Occipital lobe (tissue), 2 donors: Measurements from ENCODE around the gene TKT. TPM values are rescaled to one million over a fixed set of nuclear protein-coding genes. Genes with fewer than 3 reads are reported as not detected.

Source experiments
- DNase-seq: peaks from one replicate; lab custom pipeline; 2025; lab: John Stamatoyannopoulos, UW
- total RNA-seq: library from RNA; depleted of rRNA; stranded (reverse); fragments of >200 nt; gene quantifications from one replicate; pipeline ENCODE4 v1.2.3, GENCODE V29; 2014

The TKT gene
- total RNA-seq, 1 donor from 2014 or later, result 157 TPM

DNA sequence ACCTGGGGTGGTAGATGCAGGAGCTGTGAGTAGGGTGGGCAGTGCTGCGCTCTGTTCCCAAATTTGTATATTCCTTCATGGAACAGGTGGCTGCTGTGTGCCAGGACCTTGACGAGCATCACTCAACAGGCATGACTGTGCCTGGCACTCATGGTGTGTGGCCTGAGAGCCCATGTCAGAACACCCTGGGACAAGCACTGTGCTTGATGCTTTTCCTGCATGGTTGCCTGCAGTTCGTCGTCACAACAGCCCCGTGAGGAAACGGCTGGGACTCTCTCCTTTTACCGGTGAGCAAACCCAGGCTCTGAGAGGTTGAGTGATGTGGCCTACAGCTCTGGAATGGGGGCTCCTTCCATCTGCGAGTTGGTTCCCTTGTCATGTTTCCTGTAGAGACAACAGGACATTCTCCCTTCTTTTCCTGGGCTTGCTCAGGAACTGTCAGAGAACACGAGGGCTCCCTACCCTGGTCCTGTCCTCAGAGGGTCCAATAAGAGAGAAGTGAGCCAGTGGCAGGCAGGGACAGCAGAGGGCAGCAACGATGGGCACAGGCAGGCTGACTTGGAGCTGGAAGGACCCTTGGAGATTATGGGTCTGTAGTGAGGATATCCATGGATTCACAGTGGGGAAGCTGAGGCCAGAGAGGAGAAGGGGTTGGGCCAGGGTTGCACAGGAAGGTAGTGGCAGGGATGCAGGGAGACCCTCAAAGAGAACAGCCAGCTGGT, 57.4 kb downstream of the TKT start:
- no peak for DNase-seq

DNA sequence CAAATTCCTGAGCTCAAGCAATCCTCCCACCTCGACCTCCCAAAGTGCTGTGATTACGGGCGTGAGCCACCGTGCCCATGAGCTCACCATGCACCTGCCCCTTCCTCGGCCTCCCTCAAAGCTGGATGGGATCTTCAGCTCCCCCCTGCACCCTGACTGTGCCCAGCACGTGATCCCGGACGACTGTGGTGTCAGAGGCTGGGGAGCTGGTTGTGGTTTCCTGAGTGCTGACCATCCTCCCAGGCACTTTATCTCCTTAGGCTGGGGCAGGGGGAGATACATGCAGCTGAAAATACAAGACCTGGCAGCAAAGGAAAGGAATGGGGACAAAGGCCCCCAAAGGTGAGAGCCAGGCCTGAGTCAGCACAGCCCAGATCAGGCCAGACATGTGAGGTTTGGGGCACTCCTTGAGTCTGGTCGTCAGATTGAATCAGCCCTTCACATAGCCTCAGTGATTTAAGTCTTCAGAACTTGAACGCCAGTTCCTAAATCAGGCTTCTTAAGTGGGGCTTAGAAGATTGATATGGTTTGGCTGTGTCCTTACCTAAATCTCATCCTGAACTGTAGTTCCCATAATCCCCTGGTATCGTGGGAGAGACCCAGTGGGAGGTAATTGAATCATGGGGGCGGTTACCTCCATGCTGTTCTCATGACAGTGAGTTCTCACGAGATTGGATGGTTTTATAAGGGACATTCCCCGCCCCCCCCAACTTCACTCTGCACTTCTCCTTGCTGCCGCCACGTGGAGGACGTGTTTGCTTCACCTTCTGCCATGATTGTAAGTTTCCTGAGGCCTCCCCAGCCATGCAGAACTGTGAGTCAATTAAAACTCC, 59.0 kb downstream of the TKT start:
- DNase-seq, result no peak

DNA sequence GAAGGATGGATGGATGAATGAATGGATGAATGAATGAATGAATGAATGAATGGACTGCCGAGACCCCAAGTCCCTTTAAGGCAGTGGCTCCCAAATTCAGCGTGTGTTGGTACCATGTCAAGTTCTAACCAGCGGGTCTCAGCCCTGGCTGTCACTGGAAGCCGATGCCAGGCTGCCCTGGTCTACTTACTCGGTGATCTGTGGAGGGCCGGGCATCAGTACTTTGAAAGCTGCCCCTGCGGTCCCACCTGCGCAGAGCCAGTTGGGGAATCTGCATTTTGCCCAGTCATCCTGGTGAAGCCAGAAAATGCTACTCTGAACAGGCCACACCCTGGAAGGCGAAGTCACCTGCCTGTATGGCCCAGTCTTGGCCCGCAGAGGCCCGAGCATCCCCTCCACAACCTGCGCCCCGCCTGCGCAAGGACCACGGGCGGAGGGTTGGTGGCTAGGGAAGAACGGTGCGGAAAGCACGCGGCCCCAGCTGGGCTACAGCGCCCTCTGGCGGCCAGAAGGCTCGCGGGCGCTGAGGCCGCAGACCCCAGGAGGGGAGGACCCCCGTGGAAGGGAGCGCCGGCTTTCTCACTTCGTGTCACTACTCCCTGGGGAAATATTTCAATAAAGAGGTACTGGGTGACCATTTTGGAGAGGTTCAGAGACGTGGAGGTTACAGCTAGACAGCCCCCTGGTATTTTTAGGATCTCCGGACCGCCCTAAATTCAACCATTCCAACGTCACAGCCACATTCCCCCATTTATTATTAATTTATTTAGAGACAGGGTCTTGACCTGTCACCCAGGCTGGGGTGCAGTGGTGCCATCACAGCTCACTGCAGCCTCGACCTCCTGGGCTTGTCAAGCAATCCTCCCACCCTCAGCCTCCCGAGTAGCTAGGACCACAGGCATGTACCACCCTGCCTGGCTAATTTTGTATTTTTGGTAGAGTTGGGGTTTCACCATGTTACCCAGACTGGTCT, 59.9 kb downstream of the TKT start:
- DNase-seq, result no peak

DNA sequence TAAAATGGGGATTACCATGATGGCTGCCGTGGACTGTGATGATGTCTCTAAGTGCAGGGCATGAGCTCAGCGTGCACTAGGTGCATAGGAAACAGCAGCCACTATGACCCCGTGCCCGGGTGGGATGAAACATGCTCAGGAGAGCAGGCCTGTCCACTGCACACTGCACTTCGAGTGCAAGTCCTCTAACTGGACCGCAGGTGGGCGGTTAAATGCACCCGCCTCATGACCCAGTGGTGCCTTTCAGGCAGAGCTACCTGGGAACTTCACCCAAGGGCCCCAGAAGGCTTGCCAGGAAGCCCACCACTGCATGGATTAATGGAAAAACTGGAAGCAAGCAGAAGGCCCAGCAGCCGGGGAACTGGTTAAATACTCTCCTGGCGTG, 60.8 kb downstream of the TKT start:
- no peak for DNase-seq

DNA sequence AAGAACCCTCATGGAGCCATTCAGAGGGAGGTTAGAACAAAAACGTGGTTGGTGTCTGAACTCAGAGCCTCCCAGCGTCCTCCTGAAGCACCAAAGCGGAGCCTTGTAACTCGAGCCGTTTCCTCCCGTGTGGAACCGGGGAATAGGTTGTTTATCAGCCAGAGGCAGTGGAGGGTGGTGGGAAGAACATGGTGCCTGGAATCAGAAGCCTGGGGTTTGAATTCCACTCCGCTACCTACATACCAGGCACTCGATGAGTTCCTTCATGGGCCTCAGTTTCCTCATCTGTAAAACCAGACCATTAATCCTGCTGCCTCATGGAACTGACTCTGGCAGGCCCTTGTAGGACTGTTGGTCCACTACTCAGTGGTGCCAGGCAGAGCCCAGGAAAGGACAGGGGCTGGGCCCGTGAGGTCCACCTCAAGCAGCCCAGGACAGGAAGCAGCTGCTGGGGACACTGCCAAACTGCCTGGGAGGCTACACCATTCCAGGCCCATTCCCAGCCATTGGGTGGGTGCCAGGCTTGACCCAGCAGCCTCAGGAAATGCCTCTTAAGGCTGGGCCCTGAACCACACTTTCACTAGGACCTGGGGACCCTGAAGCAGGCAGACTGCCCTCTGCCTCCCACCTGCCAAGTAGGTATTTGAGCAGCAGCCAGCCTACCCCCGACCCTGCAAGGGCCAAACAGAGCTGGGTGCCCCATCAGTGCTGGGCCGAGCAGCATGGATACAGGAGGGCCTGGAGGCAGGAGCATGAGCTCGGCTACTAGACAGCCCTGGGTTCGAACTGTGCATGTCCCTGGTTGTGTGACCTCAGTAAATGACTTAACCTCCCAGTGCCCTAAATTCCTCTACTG, 61.4 kb downstream of the TKT start:
- no peak for DNase-seq

DNA sequence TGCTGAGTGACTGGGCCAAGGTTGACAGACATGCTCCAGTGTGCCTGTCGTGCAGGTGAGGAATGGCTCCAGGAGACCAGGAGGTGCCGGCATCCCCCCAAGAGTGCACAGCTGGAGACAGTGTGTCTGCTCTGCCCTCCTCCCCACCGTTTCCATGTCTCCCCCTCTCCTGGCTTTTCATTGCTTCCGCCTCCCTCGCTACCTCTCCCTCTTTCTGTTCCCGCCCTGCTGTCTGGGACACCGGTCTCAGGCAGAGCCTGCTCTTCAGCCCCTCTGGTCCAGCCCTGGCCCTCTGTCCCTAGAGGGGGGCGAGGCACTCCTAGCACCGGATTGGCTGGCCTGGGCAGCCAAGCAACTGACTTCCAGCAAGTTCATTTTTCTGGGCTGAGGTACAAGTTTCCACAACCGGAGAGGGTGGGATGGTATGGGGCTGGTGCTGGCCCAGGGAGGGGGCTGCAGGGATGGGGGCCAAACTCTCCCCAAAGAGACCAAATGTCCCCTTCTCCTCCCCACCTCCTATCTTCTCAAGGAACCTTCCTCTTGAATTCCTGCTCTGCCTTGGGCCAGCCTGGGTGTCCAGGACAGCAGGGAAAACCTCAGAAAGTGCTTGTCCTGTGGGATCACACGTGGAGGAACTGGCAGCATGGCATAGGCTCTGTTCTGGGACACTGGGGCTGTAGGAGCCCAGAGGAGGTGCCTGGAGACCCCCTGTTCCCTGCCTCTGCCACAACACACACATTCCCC, 62.2 kb downstream of the TKT start:
- no peak for DNase-seq

DNA sequence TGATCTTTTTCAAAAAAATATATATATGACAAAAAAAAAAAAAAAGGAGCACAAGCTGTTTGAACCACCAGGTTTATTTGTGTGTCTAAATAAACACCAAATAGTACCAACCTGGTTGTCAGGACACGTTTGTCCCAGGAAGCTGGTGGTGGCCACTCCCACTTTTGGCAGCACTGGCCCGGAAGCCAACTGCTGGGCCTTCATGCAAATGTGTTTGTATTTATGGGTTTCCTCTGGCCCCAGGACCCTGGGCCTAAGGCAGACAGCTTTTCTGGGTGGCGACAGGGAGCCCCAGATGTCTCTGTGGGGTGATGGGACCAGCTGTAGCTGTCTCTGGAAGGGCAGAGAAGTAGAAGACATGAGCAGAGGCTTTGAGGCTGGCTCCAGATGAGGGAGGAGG, 63.2 kb downstream of the TKT start:
- DNase-seq, result no peak

DNA sequence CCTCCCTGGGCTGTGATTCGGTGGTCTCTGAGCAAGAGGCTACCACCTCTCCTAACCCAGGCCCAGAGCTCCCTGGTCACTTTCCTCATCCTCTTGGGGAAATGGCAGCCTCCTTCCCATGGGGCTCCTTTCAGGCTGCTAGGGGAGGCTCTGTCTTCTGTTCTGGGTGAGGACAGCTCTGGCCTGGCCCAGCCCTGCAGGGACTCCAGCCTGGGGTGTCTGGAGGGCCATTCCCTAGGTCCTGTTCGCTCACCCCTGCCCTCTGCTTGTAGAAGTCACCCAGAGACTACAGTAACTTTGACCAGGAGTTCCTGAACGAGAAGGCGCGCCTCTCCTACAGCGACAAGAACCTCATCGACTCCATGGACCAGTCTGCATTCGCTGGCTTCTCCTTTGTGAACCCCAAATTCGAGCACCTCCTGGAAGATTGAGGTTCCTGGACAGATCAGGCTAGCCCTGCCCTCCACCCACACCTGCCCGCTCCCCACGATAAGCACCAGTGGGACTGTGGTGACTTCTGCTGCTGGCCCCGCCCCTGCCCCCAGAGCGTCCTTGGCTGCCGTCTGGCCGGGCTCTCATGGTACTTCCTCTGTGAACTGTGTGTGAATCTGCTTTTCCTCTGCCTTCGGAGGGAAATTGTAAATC, 63.9 kb downstream of the TKT start:
- no peak for DNase-seq

DNA sequence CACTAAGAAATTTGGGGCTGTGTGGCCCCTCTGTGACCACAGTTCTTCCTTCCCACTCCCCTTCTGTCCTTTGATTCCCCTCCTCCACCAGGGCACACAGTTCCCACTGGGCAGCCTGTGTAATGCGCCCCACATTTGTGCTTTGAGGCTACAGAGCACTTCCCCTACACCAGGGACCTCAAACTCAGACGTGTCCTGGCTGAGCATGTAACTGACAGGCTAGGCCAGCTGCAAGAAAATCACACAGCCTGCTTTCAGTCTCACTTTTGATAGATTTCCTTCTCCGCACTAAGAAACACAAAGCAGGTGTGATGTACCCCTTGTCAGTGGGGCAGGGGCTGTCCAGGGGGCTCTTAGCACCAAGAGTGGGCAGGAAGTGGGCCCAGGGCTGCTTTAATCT, 65.2 kb downstream of the TKT start:
- DNase-seq, result no peak

DNA sequence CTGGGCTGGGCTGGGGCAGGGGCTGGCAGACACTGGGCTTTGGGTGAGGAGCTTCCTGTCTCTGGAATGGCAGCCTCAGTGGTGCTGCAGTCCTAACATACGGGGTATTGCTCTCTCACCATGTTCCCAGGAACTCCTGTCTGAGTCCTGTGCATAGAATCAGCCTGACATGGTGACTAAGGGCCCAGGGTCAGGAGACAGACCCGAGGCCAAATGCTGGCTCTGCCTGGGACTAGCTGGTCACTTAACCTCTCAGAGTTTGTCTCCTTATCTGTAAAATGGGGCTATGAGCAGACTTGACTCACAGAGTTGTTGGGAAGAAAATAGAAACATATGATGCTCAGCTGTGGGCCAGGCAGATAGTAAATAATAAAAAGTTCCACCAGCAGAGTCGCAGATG, 66.5 kb downstream of the TKT start:
- DNase-seq, result no peak

DNA sequence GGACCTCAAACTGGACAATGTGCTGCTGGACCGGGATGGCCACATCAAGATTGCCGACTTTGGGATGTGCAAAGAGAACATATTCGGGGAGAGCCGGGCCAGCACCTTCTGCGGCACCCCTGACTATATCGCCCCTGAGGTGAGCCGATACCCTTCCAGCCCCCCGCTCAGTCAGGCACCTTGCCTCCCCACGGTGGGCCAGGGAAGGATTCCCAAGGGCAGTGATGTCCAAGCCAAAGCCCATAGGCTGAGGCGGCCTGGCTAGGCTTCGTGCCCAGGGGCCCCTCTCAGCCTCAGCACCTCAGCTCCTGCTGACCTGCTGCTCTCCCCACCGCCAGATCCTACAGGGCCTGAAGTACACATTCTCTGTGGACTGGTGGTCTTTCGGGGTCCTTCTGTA, 67.1 kb downstream of the TKT start:
- DNase-seq, result no peak

DNA sequence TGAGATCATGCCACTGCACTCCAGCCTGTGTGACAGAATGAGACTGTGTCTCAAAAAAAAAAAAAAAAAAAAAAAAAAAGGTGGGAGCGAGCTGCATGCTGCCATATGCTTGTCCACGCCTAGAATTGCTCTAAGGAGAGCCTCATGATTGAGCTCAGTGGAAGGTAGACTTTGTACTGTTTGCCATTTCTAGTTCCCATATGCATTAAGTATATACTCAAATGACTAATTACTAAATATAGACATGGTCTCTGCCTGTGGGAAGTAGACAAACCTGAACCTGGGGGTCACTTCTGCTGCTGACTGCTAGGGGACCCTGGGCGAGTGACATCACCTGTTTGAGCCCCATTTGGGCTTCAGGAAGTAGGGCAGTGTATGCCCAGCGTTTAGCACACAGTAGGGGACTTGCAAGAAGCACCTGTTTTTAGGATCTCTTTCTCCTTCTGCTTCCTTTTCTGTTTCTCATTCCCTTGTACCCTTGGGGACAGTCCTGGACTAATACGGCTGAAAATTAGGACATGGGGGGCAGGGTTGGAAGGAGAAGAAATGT, 67.6 kb downstream of the TKT start:
- DNase-seq, result no peak

DNA sequence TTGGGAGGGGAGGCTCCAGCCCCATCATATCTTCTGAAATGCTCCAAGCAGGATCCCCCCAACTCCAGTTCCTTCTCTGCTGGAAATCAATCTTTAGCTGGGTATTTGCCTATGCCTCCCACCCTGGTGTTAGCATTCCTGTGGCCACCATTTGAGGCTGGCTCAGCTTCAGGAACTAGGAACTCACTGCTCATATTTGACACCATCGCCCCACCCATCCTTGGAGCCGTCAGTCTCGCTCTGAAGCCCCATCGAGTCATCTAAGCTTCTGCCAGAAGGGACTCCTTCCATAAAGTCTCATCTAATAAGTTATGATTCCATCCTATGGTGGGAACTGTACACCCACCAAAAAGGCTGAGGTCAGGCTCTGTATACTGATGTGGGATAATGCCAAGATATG, 68.4 kb downstream of the TKT start:
- no peak for DNase-seq

DNA sequence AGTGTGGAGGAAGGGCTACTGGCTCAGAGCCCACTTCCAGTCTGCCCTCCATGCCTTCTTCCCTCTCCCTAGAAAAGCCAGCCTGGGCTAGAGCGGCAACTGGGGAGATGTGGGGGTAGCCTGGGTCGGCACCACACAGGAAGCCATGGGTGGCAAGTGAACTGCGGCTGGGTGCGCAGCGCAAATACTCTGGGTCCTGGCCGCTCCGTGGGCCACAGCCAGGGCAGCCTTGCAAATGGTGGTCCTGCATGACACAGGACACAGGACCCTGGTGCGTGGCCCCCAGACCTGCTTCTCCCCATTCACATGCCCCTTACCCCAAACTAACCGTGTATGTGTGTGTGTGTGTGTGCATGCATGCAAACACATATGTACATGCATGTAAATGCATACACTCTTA, 69.1 kb downstream of the TKT start:
- DNase-seq, result no peak

DNA sequence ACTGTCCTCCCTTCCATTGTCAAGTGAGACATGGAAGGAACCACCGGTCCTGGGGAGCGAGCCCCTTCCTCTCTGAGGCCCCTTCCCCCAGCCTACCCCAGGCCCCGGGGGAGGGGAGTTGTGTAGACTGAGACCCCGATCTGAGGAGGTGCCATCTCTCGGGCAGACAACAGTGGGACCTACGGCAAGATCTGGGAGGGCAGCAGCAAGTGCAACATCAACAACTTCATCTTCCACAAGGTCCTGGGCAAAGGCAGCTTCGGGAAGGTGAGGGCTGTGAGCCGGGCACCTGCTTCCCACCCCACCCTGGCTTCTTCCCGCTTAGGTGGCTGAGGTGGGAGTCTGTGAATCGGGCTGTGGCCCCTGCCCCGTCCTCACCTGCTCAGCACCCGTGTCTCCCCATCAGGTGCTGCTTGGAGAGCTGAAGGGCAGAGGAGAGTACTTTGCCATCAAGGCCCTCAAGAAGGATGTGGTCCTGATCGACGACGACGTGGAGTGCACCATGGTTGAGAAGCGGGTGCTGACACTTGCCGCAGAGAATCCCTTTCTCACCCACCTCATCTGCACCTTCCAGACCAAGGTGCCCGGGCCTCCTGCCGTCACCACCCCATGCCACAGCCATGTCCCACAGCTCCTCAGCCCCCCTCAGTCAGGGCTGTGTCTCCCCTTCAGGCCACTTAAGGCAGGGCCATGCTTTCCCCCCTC, 69.9 kb downstream of the TKT start:
- DNase-seq, result no peak

DNA sequence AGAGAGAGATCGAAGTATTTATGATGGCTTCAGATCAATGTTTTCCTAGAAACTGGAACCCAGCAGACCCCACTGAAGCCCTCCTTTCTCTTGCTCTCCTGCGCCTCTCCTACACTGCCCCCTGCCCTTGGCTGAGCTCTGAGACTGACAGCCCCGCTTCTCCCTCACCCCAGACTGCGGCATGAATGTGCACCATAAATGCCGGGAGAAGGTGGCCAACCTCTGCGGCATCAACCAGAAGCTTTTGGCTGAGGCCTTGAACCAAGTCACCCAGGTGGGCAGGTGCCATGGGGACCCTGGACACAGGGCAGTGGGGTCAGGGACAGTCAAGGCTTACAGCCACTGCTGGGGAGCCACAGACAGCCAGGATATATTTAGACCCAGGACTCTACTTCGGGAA, 71.1 kb downstream of the TKT start:
- DNase-seq, result no peak

DNA sequence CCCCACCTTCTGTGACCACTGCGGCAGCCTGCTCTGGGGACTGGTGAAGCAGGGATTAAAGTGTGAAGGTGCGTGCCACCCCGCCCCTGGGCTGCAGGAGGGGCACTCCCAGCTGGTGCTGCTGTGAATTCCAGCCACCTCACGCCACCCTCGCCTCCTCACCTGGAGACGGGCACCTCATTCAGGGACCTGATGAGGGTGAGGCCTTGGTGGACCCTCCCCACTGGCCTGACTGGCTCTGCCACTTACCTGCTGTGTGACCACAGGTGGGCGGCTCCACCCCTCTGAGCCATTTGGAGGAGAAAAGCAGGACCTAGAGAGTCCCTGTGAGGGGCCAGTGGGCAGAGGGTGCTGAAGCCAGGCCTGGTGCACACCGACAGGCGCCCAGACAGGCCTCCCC, 72.3 kb downstream of the TKT start:
- no peak for DNase-seq

DNA sequence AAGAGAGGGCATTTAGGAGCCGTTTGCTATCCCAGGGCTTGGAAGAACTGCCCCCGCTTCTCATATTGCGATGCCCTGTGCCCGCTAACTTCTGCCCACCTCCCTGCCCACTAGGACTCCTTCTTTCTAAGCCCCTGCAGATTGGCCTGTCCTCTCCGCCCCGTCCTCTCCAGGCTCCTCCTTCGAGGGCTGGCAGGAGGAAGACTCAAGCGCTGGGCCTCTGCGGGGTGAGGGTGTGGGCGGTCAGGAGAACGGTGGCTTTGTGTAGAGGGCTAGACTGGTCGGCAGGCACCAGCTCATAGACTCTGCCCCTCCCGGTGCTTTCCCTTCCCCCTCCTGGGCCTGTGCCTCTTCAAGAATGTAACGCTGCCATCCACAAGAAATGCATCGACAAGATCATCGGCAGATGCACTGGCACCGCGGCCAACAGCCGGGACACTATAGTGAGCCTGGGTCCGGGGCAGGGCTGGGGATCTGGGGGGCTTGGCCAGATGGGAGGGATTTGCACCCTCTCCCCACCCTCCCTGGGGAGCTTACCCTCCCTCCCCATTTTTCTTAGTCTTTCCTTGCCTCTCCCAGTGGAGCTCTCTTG, 73.0 kb downstream of the TKT start:
- no peak for DNase-seq
